ENCODE measurements around the gene PCDHGA9. TPM values are rescaled to one million over a fixed set of nuclear protein-coding genes. Genes with fewer than 3 reads are reported as not detected.
"Not testable (repeated sequence)": the region's sequence is repeated elsewhere in the genome, so short reads cannot be mapped to it uniquely, and the experiment has no call there.

PCDHGA9 gene
- total RNA-seq, 1 donor from 2014 or later, result 3.2 TPM

GRCh38 chr5:141383345-141383744 lies 19.2 kb upstream of the PCDHGA9 start:
- DNase-seq (ENCODE audit: low read depth), result no peak

GRCh38 chr5:141384471-141385267 lies 17.9 kb upstream of the PCDHGA9 start:
- DNase-seq (ENCODE audit: low read depth), result no peak

DNA sequence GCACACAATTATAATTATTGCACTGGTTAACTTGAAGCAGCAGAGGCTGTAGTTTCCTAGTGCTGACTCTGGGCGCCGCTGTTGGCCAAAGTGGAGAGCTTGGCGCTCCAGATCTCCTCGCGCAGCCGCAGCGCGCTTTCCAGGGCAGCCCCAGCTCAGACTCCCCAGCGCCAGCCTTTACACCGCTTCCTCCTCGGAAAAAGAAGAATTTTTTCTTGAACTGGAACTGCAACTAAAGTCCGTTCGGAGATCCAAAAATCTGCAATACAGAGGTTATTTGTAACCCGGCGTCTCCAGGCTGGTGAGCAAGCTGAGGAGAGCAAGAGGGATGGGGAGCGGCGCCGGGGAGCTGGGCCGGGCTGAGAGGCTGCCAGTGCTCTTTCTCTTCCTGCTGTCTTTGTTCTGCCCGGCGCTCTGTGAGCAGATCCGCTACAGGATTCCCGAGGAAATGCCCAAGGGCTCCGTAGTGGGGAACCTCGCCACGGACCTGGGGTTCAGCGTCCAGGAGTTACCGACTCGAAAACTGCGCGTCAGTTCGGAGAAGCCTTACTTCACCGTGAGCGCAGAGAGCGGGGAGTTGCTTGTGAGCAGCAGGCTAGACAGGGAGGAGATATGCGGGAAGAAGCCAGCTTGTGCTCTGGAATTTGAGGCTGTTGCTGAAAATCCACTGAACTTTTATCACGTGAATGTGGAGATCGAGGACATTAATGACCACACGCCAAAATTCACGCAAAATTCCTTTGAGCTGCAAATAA lies 14.8 kb upstream of the PCDHGA9 start, which contains the start of gene PCDHGB4:
Gene PCDHGB4, plus strand, starts transcription at position 142 of the 755 bp plus-strand sequence. Its CDS starts 187 bp downstream, at position 329.
- DNase-seq (ENCODE audit: low read depth), result peak; percentile 6

DNA sequence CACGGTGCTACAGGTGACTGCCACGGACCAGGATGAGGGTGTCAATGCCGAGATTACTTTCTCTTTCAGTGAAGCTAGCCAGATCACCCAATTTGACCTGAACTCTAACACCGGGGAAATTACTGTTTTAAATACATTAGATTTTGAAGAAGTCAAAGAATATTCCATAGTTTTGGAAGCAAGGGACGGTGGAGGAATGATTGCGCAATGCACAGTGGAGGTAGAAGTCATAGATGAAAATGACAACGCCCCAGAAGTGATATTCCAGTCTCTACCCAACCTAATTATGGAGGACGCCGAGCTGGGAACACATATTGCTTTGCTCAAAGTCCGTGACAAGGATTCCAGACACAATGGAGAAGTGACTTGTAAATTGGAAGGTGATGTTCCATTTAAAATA lies 13.9 kb upstream of the PCDHGA9 start:
- no peak for DNase-seq (ENCODE audit: low read depth)

- no peak for DNase-seq (ENCODE audit: low read depth)
Observed at GRCh38 chr5:141389153-141390042, 13.2 kb upstream of the PCDHGA9 start.

DNA sequence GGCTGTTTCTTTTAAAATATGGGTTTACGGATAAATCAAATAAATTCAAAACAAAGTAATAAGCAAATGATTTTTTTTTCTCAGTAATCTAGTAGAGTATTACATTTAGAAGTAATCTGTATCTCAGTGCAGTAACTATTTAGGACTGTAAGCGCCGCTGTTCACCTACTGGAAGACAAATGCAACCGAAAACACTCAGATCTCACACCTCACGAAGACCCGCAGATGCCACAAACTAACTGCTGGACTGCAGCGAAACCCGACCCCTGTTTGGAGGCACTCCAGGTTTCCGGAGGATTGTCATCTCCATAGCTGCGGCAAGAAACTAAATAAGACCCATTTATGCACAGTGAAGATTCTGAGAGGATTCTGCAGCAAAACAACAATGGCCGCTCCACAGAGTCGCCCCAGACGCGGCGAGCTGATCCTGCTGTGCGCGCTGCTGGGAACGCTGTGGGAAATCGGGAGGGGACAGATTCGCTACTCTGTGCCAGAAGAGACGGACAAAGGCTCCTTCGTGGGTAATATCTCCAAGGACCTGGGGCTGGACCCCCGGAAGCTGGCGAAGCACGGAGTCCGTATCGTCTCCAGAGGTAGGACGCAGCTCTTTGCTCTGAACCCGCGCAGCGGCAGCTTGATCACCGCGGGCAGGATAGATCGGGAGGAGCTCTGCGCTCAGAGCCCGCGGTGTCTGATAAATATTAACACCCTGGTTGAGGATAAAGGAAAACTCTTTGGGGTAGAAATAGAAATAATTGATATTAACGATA lies 10.0 kb upstream of the PCDHGA9 start, which contains the start of gene PCDHGA8:
Gene PCDHGA8, plus strand, starts transcription at position 205 of the 770 bp plus-strand sequence. Its CDS starts 181 bp downstream, at position 386.
- no peak for DNase-seq (ENCODE audit: low read depth)

- DNase-seq (ENCODE audit: low read depth), result no peak
Observed at GRCh38 chr5:141393267-141393666, 9.3 kb upstream of the PCDHGA9 start.

DNA sequence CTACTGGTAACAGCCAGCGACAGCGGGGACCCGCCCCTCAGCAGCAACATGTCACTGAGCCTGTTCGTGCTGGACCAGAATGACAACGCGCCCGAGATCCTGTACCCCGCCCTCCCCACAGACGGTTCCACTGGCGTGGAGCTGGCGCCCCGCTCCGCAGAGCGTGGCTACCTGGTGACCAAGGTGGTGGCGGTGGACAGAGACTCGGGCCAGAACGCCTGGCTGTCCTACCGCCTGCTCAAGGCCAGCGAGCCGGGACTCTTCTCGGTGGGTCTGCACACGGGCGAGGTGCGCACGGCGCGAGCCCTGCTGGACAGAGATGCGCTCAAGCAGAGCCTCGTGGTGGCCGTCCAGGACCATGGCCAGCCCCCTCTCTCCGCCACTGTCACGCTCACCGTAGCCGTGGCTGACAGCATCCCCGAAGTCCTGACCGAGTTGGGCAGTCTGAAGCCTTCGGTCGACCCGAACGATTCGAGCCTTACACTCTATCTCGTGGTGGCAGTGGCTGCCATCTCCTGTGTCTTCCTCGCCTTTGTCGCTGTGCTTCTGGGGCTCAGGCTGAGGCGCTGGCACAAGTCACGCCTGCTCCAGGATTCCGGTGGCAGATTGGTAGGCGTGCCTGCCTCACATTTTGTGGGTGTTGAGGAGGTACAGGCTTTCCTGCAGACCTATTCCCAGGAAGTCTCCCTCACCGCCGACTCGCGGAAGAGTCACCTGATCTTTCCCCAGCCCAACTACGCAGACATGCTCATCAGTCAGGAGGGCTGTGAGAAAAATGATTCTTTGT lies 8.0 kb upstream of the PCDHGA9 start:
- DNase-seq (ENCODE audit: low read depth), result not testable (repeated sequence)

GRCh38 chr5:141397756-141398551 lies 4.6 kb upstream of the PCDHGA9 start, which contains the start of gene PCDHGB5:
Gene PCDHGB5, plus strand, starts transcription at chr5:141397947. Its CDS starts 181 bp downstream, at chr5:141398128.
- DNase-seq (ENCODE audit: low read depth), result peak; percentile 27

- DNase-seq (ENCODE audit: low read depth), result no peak
Observed at GRCh38 chr5:141398608-141399007, 4.0 kb upstream of the PCDHGA9 start.

- no peak for DNase-seq (ENCODE audit: low read depth)
Observed at GRCh38 chr5:141399555-141400258, 2.9 kb upstream of the PCDHGA9 start.

DNA sequence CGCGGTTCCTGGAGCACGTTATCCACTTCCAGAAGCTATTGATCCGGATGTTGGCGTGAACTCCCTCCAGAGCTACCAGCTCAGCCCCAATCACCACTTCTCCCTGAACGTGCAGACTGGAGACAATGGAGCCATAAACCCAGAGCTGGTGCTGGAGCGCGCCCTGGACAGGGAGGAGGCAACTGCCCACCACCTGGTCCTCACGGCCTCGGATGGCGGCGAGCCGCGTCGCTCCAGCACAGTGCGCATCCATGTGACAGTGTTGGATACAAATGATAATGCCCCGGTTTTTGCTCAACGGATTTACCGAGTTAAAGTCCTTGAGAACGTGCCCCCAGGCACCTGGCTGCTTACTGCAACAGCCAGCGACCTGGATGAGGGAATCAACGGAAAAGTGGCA lies 809 bp downstream of the PCDHGA9 start:
- no peak for DNase-seq (ENCODE audit: low read depth)

DNA sequence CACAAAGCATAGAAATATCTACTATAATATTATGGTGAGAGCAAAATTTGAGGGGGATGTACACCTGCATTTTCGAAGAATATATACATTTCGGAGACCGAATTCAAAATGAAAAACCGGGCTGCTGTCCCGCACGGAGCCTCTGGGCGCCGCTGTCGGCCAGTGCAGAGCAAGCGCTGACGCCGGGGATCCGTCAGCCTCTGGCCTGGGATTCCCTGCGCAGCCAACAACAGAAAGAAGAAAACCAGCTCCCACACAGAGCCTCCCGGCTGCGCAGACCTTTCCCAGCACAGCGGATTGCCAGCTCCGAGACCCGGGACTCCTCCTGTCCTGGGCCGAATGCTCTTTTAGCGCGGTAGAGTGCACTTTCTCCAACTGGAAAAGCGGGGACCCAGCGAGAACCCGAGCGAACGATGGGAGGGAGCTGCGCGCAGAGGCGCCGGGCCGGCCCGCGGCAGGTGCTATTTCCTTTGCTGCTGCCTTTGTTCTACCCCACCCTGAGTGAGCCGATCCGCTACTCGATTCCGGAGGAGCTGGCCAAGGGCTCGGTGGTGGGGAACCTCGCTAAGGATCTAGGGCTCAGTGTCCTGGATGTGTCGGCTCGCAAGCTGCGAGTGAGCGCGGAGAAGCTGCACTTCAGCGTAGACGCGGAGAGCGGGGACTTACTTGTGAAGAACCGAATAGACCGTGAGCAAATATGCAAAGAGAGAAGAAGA lies 5.4 kb downstream of the PCDHGA9 start, which contains the start of gene PCDHGB6:
Gene PCDHGB6, plus strand, starts transcription at position 232 of the 716 bp plus-strand sequence. Its CDS starts 182 bp downstream, at position 414.
- peak; percentile 7 for DNase-seq (ENCODE audit: low read depth)

DNA sequence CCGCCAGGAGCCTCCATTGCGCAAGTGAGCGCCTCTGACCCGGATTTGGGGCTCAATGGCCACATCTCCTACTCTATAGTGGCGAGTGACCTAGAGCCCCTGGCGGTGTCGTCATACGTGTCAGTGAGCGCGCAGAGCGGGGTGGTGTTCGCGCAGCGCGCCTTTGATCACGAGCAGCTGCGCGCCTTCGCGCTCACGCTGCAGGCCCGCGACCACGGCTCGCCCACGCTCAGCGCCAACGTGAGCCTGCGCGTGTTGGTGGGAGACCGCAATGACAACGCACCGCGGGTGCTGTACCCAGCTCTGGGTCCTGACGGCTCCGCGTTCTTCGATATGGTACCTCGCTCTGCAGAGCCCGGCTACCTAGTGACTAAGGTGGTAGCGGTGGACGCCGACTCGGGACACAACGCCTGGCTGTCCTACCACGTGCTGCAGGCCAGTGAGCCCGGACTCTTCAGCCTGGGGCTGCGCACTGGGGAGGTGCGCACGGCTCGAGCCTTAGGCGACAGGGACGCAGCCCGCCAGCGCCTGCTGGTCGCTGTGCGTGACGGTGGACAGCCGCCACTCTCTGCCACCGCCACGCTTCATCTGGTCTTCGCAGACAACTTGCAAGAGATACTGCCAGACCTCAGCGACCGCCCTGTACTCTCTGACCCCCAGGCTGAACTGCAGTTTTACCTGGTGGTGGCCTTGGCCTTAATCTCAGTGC lies 7.2 kb downstream of the PCDHGA9 start:
- no peak for DNase-seq (ENCODE audit: low read depth)

- DNase-seq (ENCODE audit: low read depth), result no peak
Observed at GRCh38 chr5:141411575-141411974, 9.0 kb downstream of the PCDHGA9 start.

DNA sequence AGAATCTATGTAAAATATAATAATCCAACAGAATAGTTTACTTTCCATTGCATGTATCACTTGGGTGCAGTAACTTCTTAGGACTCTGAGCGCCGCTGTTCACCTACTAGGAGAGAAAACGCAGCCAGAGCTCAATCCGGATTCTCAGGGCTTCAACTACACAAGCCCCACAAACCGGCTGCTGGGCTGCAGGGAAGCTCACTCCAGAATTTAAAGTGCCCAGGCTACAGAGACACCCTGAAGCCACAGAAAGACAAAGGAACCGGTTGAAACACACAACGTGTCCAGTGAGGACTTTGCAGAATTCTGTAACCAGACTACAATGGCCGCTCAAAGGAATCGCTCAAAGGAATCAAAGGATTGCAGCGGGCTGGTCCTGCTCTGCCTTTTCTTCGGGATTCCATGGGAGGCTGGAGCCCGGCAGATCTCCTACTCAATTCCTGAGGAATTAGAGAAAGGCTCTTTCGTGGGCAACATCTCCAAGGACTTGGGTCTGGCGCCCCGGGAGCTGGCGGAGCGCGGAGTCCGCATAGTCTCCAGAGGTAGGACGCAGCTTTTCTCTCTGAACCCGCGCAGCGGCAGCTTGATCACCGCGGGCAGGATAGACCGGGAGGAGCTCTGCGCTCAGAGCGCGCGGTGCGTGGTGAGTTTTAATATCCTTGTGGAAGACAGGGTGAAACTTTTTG lies 10.4 kb downstream of the PCDHGA9 start, which contains the start of gene PCDHGA10:
Gene PCDHGA10, plus strand, starts transcription at position 134 of the 686 bp plus-strand sequence. Its CDS starts 189 bp downstream, at position 323.
- DNase-seq (ENCODE audit: low read depth), result peak; percentile 30
